Measurements from ENCODE around the gene FAM111B.

Gene FAM111B

DNA sequence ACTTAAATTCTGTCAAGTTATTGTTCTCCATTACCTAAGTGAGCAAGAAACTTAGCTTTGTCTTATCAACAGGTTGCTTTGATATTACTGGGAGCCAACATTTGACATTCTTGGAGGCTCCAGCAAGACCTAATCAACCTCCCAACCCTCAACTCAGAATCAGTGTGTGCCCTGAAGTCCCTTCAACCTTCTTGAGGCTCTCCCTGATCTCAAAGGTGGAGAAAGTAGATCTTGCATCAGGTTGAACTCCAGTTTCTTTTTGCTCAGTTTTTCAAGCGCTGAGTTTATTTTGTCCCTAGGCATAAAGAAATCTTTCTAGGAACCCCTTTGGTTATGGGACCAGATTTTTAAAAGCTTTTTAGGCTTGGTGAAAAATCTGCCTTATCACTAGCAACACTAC is 37.1 kb downstream of the FAM111B start:
- no peak for DNase-seq
- Mint-ChIP-seq H3K27me3 (ENCODE audit: low read depth, poor library complexity) (peaks cover 58% of the 10 kb centered on the region), H3K4me3 (peak overlapping the region; percentile 87), H3K4me1 (peaks cover 32% of the 10 kb centered on the region), H3K9me3 (peaks cover 10% of the 10 kb centered on the region), H3K36me3 (ENCODE audit: low read depth) (no peaks in the 10 kb centered on the region), H3K27ac (no peak overlapping the region)
- TF ChIP-seq, protein P1, sequence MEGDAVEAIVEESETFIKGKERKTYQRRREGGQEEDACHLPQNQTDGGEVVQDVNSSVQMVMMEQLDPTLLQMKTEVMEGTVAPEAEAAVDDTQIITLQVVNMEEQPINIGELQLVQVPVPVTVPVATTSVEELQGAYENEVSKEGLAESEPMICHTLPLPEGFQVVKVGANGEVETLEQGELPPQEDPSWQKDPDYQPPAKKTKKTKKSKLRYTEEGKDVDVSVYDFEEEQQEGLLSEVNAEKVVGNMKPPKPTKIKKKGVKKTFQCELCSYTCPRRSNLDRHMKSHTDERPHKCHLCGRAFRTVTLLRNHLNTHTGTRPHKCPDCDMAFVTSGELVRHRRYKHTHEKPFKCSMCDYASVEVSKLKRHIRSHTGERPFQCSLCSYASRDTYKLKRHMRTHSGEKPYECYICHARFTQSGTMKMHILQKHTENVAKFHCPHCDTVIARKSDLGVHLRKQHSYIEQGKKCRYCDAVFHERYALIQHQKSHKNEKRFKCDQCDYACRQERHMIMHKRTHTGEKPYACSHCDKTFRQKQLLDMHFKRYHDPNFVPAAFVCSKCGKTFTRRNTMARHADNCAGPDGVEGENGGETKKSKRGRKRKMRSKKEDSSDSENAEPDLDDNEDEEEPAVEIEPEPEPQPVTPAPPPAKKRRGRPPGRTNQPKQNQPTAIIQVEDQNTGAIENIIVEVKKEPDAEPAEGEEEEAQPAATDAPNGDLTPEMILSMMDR (IDR thresholded peaks at IDR 0.05): no peak

DNA sequence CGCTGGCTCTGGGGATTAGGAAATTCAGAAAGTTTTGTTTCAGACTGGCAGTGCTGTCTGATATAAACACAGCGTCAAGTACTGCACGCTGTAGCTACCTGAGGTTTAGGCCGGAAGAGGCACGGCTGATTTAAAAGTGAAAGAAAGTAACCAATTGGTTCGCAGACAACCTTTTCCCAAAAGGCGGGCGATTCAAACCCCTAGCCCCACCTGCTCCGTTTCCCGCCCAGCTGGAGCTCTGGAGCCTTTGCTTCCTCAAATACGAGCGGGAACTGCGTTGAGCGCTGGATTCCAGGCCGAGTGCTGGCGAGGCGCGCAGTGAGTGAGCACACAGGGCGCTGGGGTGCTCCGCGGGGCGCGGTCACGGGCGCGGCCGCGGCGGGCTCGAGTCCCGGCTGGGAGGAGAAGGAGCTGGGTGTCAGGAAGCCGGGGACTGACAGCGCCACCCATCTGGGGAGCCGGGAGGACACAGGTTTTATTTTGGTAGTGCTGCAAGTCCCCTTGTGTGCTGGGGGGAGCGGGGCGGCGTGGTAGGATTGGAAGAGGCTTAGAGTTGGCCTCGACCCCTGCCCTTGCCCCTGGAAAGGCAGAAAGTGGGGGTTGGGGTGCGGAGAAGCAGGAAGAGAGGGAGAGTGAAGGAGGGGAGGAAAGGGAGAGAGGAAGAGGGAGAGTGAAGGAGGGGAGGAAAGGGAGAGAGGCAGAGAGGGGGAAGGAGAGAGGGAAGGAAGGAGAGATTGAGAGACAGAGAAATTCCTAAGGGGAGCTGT is 37.7 kb downstream of the FAM111B start:
- H3K9me3 Mint-ChIP-seq: peaks cover 10% of the 10 kb centered on the region
- no peaks in the 10 kb centered on the region for H3K36me3 Mint-ChIP-seq (ENCODE audit: low read depth)
- peaks cover 32% of the 10 kb centered on the region for H3K4me1 Mint-ChIP-seq
- TF ChIP-seq, protein P1 (IDR thresholded peaks at IDR 0.05): no peak
- H3K4me3 Mint-ChIP-seq: peak overlapping the region; percentile 71
- peaks cover 58% of the 10 kb centered on the region for H3K27me3 Mint-ChIP-seq (ENCODE audit: low read depth, poor library complexity)
- peak; percentile 57 for DNase-seq
- no peak overlapping the region for H3K27ac Mint-ChIP-seq

DNA sequence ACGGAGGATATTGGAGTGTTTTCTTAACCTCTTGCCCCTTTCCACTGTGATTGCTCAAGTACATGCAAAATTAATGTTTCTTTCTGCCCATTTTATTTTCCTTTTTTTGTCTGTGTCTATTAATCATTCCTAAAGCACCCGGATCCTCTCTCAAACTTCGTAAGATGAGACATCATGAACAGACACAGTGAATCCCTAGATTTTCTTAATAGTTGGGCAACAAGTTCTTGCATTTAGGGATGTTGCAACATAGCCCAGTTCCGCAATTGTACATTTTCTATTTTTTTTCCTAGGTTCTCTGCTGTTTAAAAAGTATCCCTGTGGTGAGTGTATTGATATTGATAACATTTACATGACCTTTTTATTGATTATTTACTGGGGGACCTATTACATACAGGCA is 38.5 kb downstream of the FAM111B start:
- Mint-ChIP-seq H3K9me3 (peaks cover 10% of the 10 kb centered on the region), H3K27ac (no peak overlapping the region), H3K4me1 (peaks cover 32% of the 10 kb centered on the region), H3K27me3 (ENCODE audit: low read depth, poor library complexity) (peaks cover 58% of the 10 kb centered on the region), H3K36me3 (ENCODE audit: low read depth) (no peaks in the 10 kb centered on the region), H3K4me3 (peak overlapping the region; percentile 71)
- TF ChIP-seq, protein P1 (IDR thresholded peaks at IDR 0.05): no peak
- DNase-seq: no peak

DNA sequence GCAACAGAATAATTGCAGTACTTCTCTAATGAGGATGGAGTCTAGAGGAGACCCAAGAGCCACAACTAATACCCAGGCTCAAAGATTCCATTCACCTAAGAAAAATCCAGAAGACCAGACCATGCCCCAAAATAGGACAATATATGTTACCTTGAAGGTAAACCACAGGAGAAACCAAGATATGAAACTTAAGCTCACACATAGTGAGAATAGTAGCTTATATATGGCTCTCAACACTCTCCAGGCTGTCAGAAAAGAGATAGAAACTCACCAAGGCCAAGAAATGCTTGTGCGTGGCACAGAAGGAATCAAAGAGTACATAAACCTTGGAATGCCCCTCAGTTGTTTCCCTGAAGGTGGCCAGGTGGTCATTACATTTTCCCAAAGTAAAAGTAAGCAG is 44.7 kb downstream of the FAM111B start:
- Mint-ChIP-seq H3K27me3 (ENCODE audit: low read depth, poor library complexity) (peaks cover 3% of the 10 kb centered on the region), H3K4me1 (no peaks in the 10 kb centered on the region), H3K36me3 (ENCODE audit: low read depth) (no peaks in the 10 kb centered on the region)

GRCh38 chr11:59152312-59152951 is 45.4 kb downstream of the FAM111B start:
- no peak overlapping the region for H3K4me3 Mint-ChIP-seq
- H3K4me1 Mint-ChIP-seq: no peaks in the 10 kb centered on the region
- H3K9me3 Mint-ChIP-seq: no peaks in the 10 kb centered on the region
- H3K27me3 Mint-ChIP-seq (ENCODE audit: low read depth, poor library complexity): peaks cover 3% of the 10 kb centered on the region
- no peaks in the 10 kb centered on the region for H3K36me3 Mint-ChIP-seq (ENCODE audit: low read depth)
- TF ChIP-seq, protein P1 (IDR thresholded peaks at IDR 0.05): no peak
- DNase-seq: no peak
- no peak overlapping the region for H3K27ac Mint-ChIP-seq

More for the DNA sequence above, 44.7 kb downstream of the FAM111B start:
- H3K4me3 Mint-ChIP-seq: no peak overlapping the region
- H3K27ac Mint-ChIP-seq: no peak overlapping the region
- no peak for DNase-seq
- TF ChIP-seq, protein P1 (IDR thresholded peaks at IDR 0.05): no peak
- H3K9me3 Mint-ChIP-seq: no peaks in the 10 kb centered on the region

All from nephron progenitor cell (in vitro differentiated cells).